Retinal pigment epithelial cell (primary cell): ENCODE data around the gene NTN1.
A peak's percentile ranks its signal among the peaks of the same experiment; 100 is the strongest.
"Not testable (repeated sequence)": the region's sequence is repeated elsewhere in the genome, so short reads cannot be mapped to it uniquely, and the experiment has no call there.

Experiments
- DNase-seq: peaks from one replicate; pipeline ENCODE4 v3.0.0-alpha.2; 2010; ENCODE audit warnings: low read depth
- H3K4me3 ChIP-seq: 2 replicates; pipeline ENCODE4 v1.5.1; 2011; ENCODE audit warnings: mild to moderate bottlenecking, low read length, control low read depth, moderate library complexity
- TF ChIP-seq, protein P1 (sequence below): conservative IDR thresholded peaks from 2 replicates; pipeline ENCODE4 v1.5.1; 2011; ENCODE audit warnings: low read depth, low read length, control low read depth, inconsistent platforms

Gene NTN1

GRCh38 chr17:9021158-9021991 lies at the start of gene NTN1:
NTN1 (plus strand) TSS chr17:9021510; CDS start chr17:9022374, 864 bp downstream.
- peak within 1 kb of the TSS; percentile 22 for H3K4me3 ChIP-seq
- TF ChIP-seq, protein P1, sequence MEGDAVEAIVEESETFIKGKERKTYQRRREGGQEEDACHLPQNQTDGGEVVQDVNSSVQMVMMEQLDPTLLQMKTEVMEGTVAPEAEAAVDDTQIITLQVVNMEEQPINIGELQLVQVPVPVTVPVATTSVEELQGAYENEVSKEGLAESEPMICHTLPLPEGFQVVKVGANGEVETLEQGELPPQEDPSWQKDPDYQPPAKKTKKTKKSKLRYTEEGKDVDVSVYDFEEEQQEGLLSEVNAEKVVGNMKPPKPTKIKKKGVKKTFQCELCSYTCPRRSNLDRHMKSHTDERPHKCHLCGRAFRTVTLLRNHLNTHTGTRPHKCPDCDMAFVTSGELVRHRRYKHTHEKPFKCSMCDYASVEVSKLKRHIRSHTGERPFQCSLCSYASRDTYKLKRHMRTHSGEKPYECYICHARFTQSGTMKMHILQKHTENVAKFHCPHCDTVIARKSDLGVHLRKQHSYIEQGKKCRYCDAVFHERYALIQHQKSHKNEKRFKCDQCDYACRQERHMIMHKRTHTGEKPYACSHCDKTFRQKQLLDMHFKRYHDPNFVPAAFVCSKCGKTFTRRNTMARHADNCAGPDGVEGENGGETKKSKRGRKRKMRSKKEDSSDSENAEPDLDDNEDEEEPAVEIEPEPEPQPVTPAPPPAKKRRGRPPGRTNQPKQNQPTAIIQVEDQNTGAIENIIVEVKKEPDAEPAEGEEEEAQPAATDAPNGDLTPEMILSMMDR = no peak
- no peak for DNase-seq

- TF ChIP-seq, protein P1 = no peak
- no peak for DNase-seq
- H3K4me3 ChIP-seq = no peak overlapping the region
Observed at GRCh38 chr17:8975091-8975725, 46.1 kb upstream of the NTN1 start.

DNA sequence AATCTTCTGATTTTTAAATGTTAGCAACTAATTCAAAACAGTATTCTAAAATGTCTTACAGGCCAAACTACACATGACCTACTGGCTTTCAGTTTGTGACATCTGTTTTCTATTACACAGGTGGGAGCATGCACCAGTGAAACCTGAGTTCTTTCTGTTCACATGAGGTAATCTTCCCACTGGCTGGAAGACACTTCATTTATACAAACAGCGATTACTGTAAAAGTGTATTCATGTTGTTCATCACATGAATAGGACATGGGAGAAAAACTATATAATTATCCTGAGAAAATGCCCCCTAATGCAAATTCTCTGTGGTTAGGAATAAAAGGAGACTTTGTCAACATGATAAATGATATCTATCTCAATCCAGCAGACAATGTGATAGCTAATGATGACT lies 44.7 kb upstream of the NTN1 start:
- DNase-seq = no peak
- H3K4me3 ChIP-seq = no peak overlapping the region
- TF ChIP-seq, protein P1 = no peak

DNA sequence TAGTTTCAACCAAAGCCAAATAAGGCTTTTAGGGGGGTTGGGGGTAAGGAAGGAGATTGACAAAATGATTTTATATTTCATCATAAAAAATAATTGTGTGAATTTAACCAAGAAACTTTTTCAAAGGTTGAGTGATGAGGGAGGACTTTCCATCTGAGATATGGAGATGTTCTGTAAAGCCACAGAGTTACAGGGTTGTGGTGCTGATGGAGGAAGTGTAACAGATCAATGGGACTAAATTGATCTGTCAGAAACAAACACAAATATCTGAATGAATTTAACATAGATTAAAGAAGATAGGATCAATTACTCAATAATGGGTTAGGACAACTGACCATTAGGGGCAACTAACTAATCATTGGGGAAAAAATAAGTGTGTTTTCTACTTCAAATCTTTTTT lies 41.6 kb upstream of the NTN1 start:
- DNase-seq = no peak
- no peak overlapping the region for H3K4me3 ChIP-seq
- TF ChIP-seq, protein P1 = no peak

DNA sequence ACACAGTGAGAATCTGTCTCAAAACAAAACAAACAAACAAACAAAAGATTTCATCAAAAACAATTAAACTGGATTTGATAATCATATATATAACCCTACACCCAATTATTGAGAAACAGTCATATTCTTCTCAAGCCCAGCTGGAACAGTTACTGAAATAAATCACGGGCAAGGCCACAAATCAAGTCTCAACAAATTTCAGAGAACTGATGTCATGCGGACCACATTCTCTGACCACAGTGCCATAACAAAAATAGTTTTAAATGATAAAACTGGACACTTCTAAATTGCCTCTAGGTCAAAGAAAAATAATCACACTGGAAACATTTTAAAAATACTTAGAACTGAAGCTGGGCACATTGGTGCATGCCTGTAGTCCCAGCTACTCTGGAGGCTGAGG lies 39.9 kb upstream of the NTN1 start:
- H3K4me3 ChIP-seq = no peak overlapping the region
- no peak for DNase-seq
- TF ChIP-seq, protein P1 = no peak

DNA sequence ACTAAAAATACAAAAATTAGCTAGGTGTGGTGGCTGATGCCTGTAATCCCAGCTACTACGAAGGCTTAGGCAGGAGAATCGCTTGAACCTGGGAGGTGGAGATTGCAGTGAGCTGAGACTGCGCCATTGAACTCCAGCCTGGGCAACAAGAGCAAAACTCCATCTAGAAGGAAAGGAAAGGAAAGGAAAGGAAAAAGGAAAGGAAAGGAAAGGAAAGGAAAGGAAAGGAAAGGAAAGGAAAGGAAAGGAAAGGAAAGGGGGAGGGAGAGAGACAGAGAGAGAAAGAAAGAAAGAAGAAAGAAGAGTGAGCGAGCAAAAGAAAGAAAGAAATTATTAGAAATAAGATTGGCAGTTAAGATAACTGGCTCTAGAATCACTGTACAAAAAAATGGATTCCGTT lies 37.1 kb upstream of the NTN1 start:
- DNase-seq, H3K4me3 ChIP-seq: not testable (repeated sequence)

GRCh38 chr17:8985054-8985701 lies 36.1 kb upstream of the NTN1 start:
- TF ChIP-seq, protein P1 = no peak
- H3K4me3 ChIP-seq = no peak overlapping the region
- no peak for DNase-seq
